Medulla oblongata (tissue), 1 donor: Measurements from ENCODE around the gene TPD52L2.

ENCODE experiments used
- DNase-seq: peaks from one replicate; pipeline ENCODE4 v3.0.0-alpha.2; 2015; ENCODE audit errors: extremely low spot score

TPD52L2 gene

DNA sequence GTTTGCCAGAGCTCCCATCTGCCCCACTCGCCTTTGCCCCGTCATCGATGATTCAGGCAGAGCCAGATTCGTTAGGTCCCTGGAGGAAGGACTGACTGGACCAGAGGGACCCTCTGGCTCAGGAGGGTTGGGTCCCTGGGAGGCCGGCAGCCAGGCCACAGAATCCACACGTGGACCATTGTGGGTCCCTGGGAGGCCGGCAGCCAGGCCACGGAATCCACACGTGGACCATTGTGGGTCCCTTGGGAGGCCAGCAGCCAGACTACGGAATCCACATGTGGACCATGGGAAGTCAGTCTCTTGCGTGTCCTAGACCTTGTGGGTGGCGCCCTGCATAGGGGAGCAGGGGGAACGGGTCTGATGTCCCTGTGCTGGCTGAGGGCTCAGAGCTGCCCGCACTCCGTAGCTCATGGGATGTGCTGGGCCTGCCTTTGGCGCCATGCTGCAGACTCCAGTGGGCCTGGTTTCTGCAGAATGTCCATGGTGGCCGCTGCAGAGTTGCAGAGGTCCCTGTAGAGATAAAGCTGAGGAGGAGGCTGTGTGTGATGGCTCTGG is 67.6 kb downstream of the TPD52L2 start:
- no peak for DNase-seq

DNA sequence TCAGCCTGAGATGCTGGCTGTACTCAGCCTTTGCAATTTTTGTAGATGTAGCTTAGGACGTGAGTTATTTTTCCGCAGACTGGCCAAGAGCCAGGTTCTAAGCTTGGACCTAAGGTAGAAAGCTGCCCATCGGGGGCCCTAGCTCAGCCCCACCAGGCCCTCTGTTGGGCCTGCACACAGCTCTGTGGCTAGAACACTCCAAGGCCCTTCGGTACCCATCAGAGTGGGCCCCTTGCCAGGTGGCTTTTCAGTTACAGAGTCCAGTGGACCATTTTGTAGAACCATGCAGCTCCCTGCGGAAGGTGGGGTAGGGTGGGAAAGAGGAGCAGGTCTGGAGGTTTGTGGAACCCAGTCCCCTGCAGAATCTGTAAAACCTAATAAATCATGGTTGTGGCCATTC is 68.6 kb downstream of the TPD52L2 start:
- DNase-seq, result no peak

DNA sequence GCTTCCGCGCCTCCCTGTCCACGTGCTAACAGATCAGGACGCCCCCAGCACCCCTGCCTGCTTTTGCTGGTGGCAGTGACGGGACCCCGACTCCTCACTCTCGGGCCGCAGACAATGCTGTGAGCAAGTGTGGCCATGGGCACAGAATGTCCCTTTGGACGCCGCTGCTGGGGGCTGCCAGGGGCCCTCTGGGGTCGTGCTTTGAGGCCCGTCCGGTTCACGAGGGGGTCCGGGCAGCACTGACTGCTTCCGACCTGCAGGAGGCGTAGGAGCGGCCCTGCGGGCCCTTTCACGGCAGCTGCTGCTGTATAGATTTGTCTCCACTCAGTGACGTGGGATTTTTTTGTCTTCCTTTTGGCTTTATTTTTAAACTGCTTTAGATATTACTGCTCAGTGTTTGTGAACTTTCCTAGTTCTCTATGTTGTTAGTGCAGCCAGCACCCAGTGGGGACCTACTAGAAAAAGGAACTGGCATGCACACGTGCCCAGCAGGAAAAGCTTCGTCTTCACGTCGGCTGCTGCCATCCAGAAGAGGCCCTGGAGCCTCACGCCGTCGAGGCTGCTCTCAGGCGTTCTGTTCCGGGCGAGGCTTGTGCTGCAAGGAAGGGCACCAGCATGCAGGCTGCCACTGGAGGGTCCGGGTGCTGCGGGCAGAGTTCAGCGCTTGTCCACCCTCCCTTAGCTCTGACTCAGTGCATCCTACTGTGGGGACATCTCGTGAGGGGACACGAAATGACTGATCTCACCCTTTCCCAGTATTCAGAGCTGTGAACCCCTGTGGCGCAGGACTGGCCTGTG is 69.4 kb downstream of the TPD52L2 start:
- DNase-seq, result no peak

DNA sequence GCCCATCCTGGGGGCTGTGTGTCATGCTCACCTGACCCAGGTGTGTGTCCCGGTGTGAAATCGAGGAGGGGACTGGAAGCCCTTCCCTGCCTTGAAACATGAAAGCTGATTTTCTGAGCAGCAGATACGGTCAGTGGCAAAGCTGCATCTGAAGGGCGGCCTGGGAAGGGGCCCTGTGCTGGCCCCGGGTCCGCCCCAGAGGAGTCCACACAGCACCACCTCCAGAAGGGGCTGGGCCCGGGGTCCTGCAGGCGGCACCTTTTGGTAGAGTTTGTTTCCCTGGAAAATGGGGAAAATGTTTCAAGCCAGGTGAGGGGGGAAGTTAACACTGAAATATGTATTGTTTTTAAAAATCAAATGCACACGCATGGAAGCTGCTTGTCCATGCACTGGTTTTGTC is 70.4 kb downstream of the TPD52L2 start:
- DNase-seq, result no peak

DNA sequence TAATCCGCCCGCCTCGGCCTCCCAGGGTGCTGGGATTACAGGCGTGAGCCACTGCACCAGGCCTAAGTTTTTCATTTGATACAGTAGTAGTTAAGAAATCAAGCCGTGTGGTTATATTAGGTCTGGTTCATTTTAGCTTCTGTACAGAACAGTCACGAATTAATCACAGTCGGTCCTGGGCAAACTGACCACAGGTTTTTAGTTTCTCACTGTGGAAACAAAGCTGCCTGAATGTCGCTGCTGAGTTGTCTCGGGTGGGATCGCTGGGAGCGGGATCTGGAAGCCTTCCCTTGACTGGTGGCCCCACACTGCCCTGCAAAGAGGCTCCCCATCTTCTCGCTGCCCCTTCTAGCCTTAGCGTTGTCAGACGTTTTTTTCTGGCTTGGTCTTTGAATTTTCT is 72.5 kb downstream of the TPD52L2 start:
- DNase-seq, result no peak

DNA sequence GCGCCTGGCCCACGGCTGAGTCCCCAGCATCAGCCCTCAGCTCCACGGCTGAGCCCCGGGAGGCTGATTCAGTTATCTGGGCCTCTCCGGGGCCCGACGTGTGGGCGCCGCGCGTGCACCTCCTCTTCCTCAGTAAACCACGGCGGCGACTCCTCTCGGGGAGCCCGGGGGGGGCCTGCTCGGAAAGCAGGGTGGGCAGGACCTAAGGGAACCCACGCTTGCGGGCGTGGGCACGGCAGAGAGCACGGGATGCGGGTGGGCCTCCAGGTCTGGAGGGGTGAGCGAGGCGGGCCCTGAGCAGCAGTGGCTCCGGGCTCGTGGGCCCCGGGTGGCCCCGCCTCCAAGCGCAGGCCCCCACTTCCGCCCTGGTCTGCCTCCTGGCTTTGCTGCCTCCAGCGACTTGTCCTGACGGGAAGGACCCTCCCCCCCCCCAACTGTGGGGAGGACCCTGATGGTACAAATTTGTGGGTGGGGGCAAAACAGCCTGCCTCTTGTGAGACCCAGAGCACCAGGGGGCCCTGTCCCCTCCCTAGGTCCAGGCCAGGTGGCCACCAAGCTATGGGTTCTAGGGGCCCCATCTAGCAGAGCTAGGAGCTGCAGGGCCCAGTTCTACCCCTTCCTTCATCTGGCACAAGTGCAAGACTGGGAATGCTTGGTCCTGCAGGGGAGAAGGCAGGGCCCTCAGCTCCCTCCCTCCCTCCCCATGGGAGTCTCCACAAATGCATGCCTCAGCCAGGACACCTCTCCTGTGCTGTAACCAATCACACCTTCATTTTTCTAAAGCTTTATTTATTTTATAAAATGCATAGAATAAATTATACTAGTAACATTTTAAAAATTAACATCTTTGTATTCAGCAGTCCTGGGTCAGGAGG is 74.2 kb downstream of the TPD52L2 start:
- DNase-seq, result no peak

DNA sequence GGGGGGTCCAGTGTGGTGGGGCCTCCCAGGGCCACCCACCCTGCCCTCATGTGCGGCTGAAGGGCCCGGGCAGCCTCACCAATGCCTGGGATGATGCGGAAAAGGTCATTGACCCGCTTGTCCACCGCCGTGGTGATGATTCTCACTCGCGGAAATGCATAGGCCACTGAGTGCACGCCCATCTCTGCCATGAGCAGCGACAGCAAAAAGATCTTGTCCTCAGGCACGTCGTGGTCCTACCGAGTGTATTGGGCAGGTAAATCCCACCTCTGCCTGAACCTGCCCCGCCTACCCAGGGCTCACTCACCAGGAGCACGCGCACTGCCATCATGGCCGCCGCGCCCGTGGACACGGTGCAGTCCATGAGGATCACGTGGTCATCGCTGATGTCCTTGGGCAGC is 75.0 kb downstream of the TPD52L2 start:
- no peak for DNase-seq

DNA sequence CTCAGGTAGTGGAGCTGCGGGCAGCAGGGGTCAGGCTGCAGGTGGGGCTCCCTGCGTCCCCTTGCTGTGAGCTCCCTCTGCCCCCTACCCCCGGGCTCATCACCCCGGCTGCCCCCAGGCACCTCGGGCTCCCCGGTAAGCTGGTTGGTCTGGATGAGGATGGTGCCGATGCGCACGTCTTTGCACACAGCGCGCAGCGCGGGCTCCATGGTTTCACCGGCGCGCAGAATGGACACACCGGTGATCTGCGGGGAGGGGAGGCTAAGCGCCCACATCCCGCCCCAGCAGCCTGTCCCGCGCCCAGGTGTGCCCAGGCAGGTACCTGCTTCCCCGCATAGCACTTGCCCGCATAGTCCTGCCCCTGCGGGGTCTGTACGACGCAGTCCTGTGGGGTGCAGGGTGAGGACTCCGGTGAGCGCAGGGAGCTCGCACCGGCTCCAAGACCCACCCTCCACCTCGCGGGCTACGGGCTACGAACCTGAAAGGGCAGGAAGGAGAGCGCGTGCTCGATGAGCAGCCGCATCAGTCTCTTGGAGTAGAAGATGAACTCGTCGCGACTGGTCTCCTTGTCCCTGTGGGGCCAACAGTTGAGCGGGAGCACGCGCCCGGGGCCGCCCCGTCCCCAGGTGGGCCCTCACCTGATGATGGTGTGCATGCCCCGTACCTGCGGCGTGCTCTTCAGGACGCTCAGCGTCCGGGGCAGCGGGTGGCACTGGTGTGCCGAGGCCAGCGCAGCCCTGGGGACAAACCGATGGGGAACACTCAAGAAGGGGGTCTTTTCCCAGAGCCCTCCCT is 75.6 kb downstream of the TPD52L2 start:
- DNase-seq, result no peak
